Epithelial cell of prostate (primary cell): ENCODE data around the gene FITM1.
A peak's percentile ranks its signal among the peaks of the same experiment; 100 is the strongest.
"Not testable (repeated sequence)": the region's sequence is repeated elsewhere in the genome, so short reads cannot be mapped to it uniquely, and the experiment has no call there.

Experiments used
- DNase-seq: peaks from one replicate; pipeline ENCODE4 v3.0.0-alpha.2; 2011; ENCODE audit warnings: low read depth, low spot score
- H3K27ac ChIP-seq: fragments of 450-650 bp; 2 replicates; pipeline ENCODE4 v1.5.1; 2017; ENCODE audit warnings: mild to moderate bottlenecking

FITM1 gene

DNA sequence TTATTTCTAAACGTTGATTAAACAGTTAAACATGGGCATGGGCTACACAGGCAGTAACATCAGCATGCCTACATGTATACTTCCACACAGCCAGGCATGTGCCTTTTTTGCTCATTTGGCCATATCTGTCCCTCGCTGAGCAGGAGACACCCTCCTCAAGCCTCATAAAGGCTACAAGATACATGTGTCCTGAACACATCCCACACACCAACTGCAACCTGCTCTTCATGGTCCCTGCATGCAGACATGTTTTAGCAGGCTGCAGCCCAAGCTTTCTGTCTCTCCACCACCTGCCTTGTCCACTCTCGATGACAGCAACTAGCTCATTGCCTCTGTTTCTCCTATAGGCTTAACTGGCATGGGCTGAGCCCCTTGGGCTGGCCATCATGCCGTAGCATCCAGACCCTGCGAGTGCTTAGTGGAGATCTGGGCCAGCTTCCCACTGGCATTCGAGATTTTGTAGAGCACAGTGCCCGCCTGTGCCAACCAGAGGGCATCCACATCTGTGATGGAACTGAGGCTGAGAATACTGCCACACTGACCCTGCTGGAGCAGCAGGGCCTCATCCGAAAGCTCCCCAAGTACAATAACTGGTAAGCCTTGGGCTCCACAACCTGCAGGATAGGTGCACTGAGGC is 33.8 kb upstream of the FITM1 start:
- H3K27ac ChIP-seq = no peak overlapping the region
- no peak for DNase-seq

GRCh38 chr14:24098229-24098926 is 32.1 kb upstream of the FITM1 start:
- no peak for DNase-seq
- no peak overlapping the region for H3K27ac ChIP-seq

DNA sequence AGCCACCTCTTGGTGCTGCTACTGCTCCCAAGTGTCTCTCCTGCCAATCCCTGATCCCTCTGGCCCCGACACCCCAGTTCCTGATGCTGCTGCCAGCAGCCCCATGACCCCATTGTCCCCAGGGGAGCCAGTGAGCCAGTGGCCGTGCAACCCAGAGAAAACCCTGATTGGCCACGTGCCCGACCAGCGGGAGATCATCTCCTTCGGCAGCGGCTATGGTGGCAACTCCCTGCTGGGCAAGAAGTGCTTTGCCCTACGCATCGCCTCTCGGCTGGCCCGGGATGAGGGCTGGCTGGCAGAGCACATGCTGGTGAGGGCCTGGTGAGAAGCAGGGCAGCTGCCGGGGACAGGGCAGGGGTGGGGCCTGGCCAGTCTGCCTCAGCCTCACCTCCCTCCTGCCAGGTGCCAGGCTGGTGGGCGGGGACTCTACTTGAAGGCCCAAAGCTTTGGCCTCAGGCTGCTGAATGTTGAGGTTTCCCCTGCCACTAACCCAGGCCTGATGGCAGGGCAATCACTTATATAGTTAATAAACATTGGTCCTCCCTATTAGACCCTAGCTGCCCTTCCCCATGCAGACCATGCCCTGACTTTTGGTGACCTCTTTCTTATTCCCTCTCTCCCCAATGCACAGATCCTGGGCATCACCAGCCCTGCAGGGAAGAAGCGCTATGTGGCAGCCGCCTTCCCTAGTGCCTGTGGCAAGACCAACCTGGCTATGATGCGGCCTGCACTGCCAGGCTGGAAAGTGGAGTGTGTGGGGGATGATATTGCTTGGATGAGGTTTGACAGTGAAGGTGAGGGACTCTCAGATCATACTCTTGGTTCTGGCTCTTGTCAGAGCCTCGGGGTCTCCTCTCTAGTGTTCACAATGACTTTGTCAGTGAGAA is 31.3 kb upstream of the FITM1 start:
- DNase-seq = no peak

DNA sequence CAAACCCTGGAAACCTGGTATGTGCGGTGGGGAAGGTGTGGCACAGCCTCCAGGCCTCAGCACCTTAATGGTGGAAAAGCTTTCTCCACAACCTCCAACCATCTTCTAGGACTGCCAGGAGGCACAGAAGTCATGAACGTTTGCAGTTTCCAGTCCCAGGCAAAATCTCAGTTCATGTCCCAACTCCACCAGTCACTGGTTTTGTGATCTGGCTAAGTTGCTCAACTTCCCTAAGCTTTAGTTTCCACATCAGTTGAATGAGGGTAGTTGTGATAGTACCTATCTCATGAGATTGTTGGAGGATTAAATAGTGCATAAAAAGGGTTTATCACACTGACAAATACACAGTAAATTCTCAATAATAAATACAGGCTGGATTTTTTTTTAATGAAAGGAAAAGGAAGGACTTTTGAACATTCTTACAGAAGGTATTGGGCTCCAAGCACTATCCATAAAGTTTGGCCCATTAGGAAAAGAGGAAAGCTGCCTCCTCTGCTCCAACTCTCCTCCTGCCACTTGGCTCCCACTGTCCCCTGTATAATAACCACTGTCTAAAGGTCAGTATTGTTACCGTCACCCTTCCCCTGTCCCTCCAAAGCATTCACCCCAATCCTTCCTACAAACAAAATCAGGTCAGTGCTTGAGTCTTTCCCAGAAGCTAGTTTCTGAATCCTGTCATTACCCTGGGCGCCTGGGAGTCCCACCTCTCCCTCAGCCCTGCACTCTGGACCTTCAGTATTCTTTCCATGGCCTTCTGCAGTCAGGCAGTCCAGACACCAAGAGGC is 30.1 kb upstream of the FITM1 start:
- no peak for DNase-seq
- no peak overlapping the region for H3K27ac ChIP-seq

More for the DNA sequence above, 31.3 kb upstream of the FITM1 start:
- no peak overlapping the region for H3K27ac ChIP-seq

GRCh38 chr14:24100982-24101494 is 29.4 kb upstream of the FITM1 start:
- no peak for DNase-seq
- H3K27ac ChIP-seq = no peak overlapping the region

DNA sequence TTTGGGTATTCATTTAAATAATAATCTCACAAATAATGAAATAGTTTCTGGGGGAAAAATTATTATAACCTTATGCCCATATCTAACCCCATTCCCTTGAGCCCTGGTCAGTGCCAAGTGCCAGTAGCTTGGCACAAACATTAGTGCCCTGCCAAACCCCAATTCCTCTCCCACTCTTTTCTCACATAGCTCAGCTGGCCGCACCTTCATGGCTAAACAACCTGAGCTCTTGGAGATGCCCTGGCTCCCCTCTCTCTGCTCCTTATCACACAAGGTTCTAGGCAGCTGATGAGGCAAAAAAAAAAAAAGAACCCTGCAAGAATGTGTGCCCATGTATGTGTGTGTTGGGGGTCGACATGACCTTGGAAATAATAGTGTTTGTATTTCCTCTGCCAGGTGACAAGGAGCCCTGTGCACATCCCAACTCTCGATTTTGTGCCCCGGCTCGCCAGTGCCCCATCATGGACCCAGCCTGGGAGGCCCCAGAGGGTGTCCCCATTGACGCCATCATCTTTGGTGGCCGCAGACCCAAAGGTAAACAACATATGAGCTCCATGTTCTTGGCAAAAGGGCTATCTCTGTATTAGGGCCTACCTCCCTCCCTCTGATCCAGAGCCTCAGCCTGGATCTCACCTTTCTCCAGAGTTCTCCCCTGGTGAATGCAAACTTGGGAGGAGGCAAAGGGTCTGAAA is 28.0 kb upstream of the FITM1 start:
- no peak overlapping the region for H3K27ac ChIP-seq

GRCh38 chr14:24103451-24103850 is 27.0 kb upstream of the FITM1 start:
- DNase-seq = no peak
- H3K27ac ChIP-seq = no peak overlapping the region

More for the DNA sequence above, 28.0 kb upstream of the FITM1 start:
- no peak for DNase-seq

DNA sequence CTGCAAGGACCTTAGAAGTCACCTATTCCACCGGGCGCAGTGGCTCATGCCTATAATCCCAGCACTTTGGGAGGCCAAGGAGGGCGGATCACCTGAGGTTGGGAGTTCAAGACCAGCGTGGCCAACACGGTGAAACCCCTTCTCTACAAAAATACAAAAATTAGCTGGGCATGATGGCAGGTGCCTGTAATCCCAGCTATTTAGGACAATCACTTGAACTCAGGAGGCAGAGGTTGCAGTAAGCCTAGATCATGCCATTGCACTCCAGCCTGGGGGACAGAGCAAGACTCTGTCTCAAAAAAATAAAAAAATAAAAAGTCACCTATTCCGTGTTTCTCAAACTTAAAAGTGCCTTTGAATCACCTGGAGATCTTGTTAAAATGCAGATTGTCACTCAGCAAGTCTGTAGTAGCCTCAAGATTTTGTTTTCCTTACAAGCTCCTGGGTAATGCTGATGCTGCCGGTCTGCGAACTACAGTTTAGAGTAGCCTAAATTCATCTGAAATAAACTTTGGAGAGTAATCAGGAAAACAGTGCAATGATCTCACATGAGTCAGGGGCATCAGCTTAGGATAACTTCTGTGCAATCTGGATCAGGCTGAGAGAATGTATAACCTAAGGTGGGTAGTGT is 24.7 kb upstream of the FITM1 start:
- not testable (repeated sequence) for DNase-seq
- peak overlapping the region; percentile 32 for H3K27ac ChIP-seq

- no peak for DNase-seq
- peak overlapping the region; percentile 32 for H3K27ac ChIP-seq
Observed at GRCh38 chr14:24106672-24107271, 23.7 kb upstream of the FITM1 start.

GRCh38 chr14:24108336-24108874 is 22.1 kb upstream of the FITM1 start:
- DNase-seq = no peak
- peak overlapping the region; percentile 21 for H3K27ac ChIP-seq

- DNase-seq = no peak
Observed at GRCh38 chr14:24110060-24110459, 20.4 kb upstream of the FITM1 start.

DNA sequence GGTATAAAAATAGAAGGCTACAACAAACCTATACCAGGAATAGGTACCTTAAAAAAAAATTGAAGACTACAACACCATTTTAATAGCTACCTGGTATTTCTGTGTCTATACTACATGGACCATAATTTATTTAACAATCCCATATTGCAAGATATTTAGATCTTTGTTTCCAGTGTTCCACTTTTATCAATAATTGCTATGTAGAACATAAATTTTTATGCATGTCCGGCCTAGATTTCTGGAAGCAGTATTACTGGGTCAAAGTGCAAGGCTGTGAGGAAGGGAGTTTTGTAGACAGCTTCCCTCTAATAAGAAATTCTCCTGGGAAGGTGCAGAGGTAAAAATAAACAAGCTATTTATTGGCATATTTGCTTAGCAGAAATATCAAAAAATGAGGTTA is 19.9 kb upstream of the FITM1 start:
- H3K27ac ChIP-seq = peak overlapping the region; percentile 21

More at GRCh38 chr14:24110060-24110459, 20.4 kb upstream of the FITM1 start:
- H3K27ac ChIP-seq = peak overlapping the region; percentile 21

DNA sequence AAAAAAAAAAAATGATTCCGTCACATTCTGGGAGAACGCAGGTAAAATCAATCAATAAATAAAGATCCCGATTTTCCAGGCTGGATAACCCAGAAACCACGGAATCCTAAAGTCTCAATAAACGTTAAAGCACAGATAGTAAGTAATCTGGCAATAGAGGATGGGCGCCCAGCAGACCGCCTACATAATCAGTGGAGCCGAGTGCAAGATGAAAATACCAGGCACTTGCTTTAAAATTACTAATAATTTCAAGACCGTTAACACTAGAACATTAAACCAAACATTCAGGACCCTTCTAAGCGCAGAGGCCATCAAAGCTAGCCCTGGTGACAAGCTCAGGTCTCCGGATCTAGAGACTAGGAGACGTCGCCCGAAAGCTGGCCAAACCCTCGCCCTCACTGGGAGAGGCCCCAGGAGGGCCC is 17.1 kb upstream of the FITM1 start:
- peak overlapping the region; percentile 97 for H3K27ac ChIP-seq
- DNase-seq = no peak

More for the DNA sequence above, 19.9 kb upstream of the FITM1 start:
- no peak for DNase-seq

GRCh38 chr14:24113801-24114531 is 16.5 kb upstream of the FITM1 start:
- DNase-seq = peak; percentile 58

GRCh38 chr14:24114532-24115421 is 15.7 kb upstream of the FITM1 start, which contains the start of the genes DCAF11 and NRL:
DCAF11 (plus strand) TSS chr14:24114777; CDS start chr14:24115595, 818 bp downstream.
NRL (minus strand) TSS chr14:24114949; CDS start chr14:24082848, 32,101 bp downstream.
- H3K27ac ChIP-seq = peak within 1 kb of the TSS; percentile 97
- DNase-seq = peak; percentile 99

More at GRCh38 chr14:24113801-24114531, 16.5 kb upstream of the FITM1 start:
- H3K27ac ChIP-seq = peak overlapping the region; percentile 97
